SK-N-SH treated with all-trans-retinoic acid at 6 μM for 48 hours (cell line): ENCODE measurements around the gene FGB.

ENCODE experiments used
- ATAC-seq: fragments of 200-7000 bp; cut with Tn5 transposase; 3 replicates; pipeline ENCODE4 v1.9.1; 2020; ENCODE audit warnings: mild to moderate bottlenecking, moderate library complexity
- BACH2 ChIP-seq: fragments of 250-450 bp; sonication (Bioruptor Pico); IDR thresholded peaks from 2 replicates; pipeline ENCODE4 v1.9.0; 2021; ENCODE audit warnings: mild to moderate bottlenecking, borderline replicate concordance
- CREB5 ChIP-seq: fragments of 250-450 bp; sonication (Bioruptor Pico); IDR thresholded peaks from 2 replicates; pipeline ENCODE4 v1.5.1; 2020; ENCODE audit warnings: low read depth, mild to moderate bottlenecking, moderate library complexity
- CSDC2 ChIP-seq: fragments of 250-450 bp; sonication (Bioruptor Pico); IDR thresholded peaks from 2 replicates; pipeline ENCODE4 v1.5.0; 2020; ENCODE audit warnings: mild to moderate bottlenecking, moderate library complexity
- CSRNP3 ChIP-seq: fragments of 250-450 bp; sonication (Bioruptor Pico); IDR thresholded peaks from 2 replicates; pipeline ENCODE4 v1.5.1; 2021; ENCODE audit warnings: mild to moderate bottlenecking, moderate library complexity
- ESRRG ChIP-seq: fragments of 250-450 bp; sonication (Bioruptor Pico); IDR thresholded peaks from 2 replicates; pipeline ENCODE4 v1.6.1; 2021; ENCODE audit warnings: mild to moderate bottlenecking
- ISL1 ChIP-seq: fragments of 250-450 bp; sonication (Bioruptor Pico); IDR thresholded peaks from 2 replicates; pipeline ENCODE4 v2.1.2; 2022; ENCODE audit warnings: mild to moderate bottlenecking, moderate library complexity
- OSR1 ChIP-seq: fragments of 250-450 bp; sonication (Bioruptor Pico); IDR thresholded peaks from 2 replicates; pipeline ENCODE4 v1.8.0; 2022; ENCODE audit warnings: moderate library complexity, mild to moderate bottlenecking, inconsistent platforms
- POU6F1 ChIP-seq: fragments of 250-450 bp; sonication (Bioruptor Pico); IDR thresholded peaks from 2 replicates; pipeline ENCODE4 v1.8.0; 2021; ENCODE audit warnings: low read depth, mild to moderate bottlenecking, moderate library complexity, borderline replicate concordance
- PPARA ChIP-seq: fragments of 250-450 bp; sonication (Bioruptor Pico); IDR thresholded peaks from 2 replicates; pipeline ENCODE4 v1.5.0; 2020; ENCODE audit warnings: mild to moderate bottlenecking, borderline replicate concordance
- RARB ChIP-seq: fragments of 250-450 bp; sonication (Bioruptor Pico); IDR thresholded peaks from 2 replicates; pipeline ENCODE4 v1.8.0; 2021; ENCODE audit warnings: mild to moderate bottlenecking, moderate library complexity
- TCF4 ChIP-seq: fragments of 250-450 bp; sonication (Bioruptor Pico); IDR thresholded peaks from 2 replicates; pipeline ENCODE4 v1.8.0; 2021; ENCODE audit warnings: mild to moderate bottlenecking, moderate library complexity, borderline replicate concordance
- TOX ChIP-seq: fragments of 250-450 bp; sonication (Bioruptor Pico); IDR thresholded peaks from 2 replicates; pipeline ENCODE4 v1.8.0; 2021; ENCODE audit warnings: mild to moderate bottlenecking, moderate library complexity, borderline replicate concordance
- ZC3H10 ChIP-seq: fragments of 250-450 bp; sonication (Bioruptor Pico); IDR thresholded peaks from 2 replicates; pipeline ENCODE4 v1.5.1; 2021; ENCODE audit warnings: mild to moderate bottlenecking, moderate library complexity
- ZFP3 ChIP-seq: fragments of 250-450 bp; sonication (Bioruptor Pico); IDR thresholded peaks from 2 replicates; pipeline ENCODE4 v1.5.0; 2020; ENCODE audit warnings: mild to moderate bottlenecking, moderate library complexity
- ZFP30 ChIP-seq: fragments of 450-650 bp; formaldehyde crosslinking; IDR thresholded peaks from 2 replicates; pipeline ENCODE4 v1.5.0; 2022; ENCODE audit warnings: mild to moderate bottlenecking, moderate library complexity
- ZNF565 ChIP-seq: fragments of 450-650 bp; formaldehyde crosslinking; conservative IDR thresholded peaks from 2 replicates; pipeline ENCODE4 v1.5.0; 2020; ENCODE audit warnings: low read depth, mild to moderate bottlenecking, moderate library complexity
- ZNF8 ChIP-seq: fragments of 450-650 bp; formaldehyde crosslinking; IDR thresholded peaks from 2 replicates; pipeline ENCODE4 v1.5.0; 2020; ENCODE audit warnings: mild to moderate bottlenecking, moderate library complexity
- TF ChIP-seq, protein P1 (sequence below): fragments of 250-450 bp; sonication (Bioruptor Pico); IDR thresholded peaks from 2 replicates; pipeline ENCODE4 v1.5.0; 2020; ENCODE audit warnings: mild to moderate bottlenecking, moderate library complexity
- TF ChIP-seq, protein P2 (sequence below): fragments of 250-450 bp; sonication (Bioruptor Pico); IDR thresholded peaks from 2 replicates; pipeline ENCODE4 v1.8.0; 2020; ENCODE audit warnings: mild to moderate bottlenecking, moderate library complexity, borderline replicate concordance

FGB gene

DNA sequence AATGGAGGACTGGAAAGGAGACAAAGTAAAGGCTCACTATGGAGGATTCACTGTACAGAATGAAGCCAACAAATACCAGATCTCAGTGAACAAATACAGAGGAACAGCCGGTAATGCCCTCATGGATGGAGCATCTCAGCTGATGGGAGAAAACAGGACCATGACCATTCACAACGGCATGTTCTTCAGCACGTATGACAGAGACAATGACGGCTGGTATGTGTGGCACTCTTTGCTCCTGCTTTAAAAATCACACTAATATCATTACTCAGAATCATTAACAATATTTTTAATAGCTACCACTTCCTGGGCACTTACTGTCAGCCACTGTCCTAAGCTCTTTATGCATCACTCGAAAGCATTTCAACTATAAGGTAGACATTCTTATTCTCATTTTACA, 6.8 kb downstream of the FGB start (continued):
- TF ChIP-seq TOX (no peak), CSRNP3 (CRISPR knock-in tag) (no peak)
- TF ChIP-seq, all 23 proteins: peak for 0

- no peak for ATAC-seq
- TF ChIP-seq, protein P1, sequence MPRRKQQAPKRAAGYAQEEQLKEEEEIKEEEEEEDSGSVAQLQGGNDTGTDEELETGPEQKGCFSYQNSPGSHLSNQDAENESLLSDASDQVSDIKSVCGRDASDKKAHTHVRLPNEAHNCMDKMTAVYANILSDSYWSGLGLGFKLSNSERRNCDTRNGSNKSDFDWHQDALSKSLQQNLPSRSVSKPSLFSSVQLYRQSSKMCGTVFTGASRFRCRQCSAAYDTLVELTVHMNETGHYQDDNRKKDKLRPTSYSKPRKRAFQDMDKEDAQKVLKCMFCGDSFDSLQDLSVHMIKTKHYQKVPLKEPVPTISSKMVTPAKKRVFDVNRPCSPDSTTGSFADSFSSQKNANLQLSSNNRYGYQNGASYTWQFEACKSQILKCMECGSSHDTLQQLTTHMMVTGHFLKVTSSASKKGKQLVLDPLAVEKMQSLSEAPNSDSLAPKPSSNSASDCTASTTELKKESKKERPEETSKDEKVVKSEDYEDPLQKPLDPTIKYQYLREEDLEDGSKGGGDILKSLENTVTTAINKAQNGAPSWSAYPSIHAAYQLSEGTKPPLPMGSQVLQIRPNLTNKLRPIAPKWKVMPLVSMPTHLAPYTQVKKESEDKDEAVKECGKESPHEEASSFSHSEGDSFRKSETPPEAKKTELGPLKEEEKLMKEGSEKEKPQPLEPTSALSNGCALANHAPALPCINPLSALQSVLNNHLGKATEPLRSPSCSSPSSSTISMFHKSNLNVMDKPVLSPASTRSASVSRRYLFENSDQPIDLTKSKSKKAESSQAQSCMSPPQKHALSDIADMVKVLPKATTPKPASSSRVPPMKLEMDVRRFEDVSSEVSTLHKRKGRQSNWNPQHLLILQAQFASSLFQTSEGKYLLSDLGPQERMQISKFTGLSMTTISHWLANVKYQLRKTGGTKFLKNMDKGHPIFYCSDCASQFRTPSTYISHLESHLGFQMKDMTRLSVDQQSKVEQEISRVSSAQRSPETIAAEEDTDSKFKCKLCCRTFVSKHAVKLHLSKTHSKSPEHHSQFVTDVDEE = no peak
- no peak for TF ChIP-seq ISL1 (CRISPR knock-in tag)
- TF ChIP-seq PPARA (CRISPR knock-in tag) = no peak
- TF ChIP-seq ZC3H10 (CRISPR knock-in tag) = no peak
- TF ChIP-seq, protein P2, sequence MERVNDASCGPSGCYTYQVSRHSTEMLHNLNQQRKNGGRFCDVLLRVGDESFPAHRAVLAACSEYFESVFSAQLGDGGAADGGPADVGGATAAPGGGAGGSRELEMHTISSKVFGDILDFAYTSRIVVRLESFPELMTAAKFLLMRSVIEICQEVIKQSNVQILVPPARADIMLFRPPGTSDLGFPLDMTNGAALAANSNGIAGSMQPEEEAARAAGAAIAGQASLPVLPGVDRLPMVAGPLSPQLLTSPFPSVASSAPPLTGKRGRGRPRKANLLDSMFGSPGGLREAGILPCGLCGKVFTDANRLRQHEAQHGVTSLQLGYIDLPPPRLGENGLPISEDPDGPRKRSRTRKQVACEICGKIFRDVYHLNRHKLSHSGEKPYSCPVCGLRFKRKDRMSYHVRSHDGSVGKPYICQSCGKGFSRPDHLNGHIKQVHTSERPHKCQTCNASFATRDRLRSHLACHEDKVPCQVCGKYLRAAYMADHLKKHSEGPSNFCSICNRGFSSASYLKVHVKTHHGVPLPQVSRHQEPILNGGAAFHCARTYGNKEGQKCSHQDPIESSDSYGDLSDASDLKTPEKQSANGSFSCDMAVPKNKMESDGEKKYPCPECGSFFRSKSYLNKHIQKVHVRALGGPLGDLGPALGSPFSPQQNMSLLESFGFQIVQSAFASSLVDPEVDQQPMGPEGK (CRISPR knock-in tag) = no peak
- no peak for TF ChIP-seq ZNF8 (CRISPR knock-in tag)
- no peak for TF ChIP-seq CREB5 (CRISPR knock-in tag)
- no peak for TF ChIP-seq ZFP30 (CRISPR knock-in tag)
- no peak for TF ChIP-seq TCF4 (CRISPR knock-in tag)
These were observed 10.5 kb downstream of the FGB start for GRCh38 chr4:154573190-154573870.

- ATAC-seq = no peak
- TF ChIP-seq ZFP3 (CRISPR knock-in tag) (no peak), BACH2 (CRISPR knock-in tag) (no peak), ZFP30 (CRISPR knock-in tag) (no peak), ZNF565 (CRISPR knock-in tag) (no peak), ZC3H10 (CRISPR knock-in tag) (no peak), CSRNP3 (CRISPR knock-in tag) (no peak), CREB5 (CRISPR knock-in tag) (no peak), RARB (CRISPR knock-in tag) (no peak), TCF4 (CRISPR knock-in tag) (no peak), POU6F1 (CRISPR knock-in tag) (no peak), CSDC2 (CRISPR knock-in tag) (no peak), OSR1 (CRISPR knock-in tag) (no peak), ESRRG (CRISPR knock-in tag) (no peak)
- TF ChIP-seq, protein P1 = no peak
- TF ChIP-seq, protein P2 (CRISPR knock-in tag) = no peak
These were observed 11.5 kb downstream of the FGB start for GRCh38 chr4:154574311-154574710.
